Thymus (tissue), 11 donors: ENCODE results near the gene GATA6. TPM values are rescaled to one million over a fixed set of nuclear protein-coding genes. Genes with fewer than 3 reads are reported as not detected.
"Not testable (repeated sequence)": the region's sequence is repeated elsewhere in the genome, so short reads cannot be mapped to it uniquely, and the experiment has no call there.

Experiments used
- DNase-seq, 9 donors: peaks; one replicate each; pipeline ENCODE4 v3.0.0-alpha.2; 2013; ENCODE audit warnings: low spot score in 9 of 9, low read depth in 6 of 9, missing footprints in 1 of 9
- H3K27ac ChIP-seq, 2 donors: one replicate each; pipeline ENCODE4 v1.5.1; 2013; ENCODE audit warnings: control low read depth in 1 of 2, low read depth in 1 of 2, low read length in 1 of 2, mild to moderate bottlenecking in 1 of 2, moderate library complexity in 1 of 2
- H3K27me3 ChIP-seq, 2 donors: one replicate each; pipeline ENCODE4 v1.5.1; 2013; ENCODE audit warnings: low read length in 1 of 2; ENCODE audit not compliant: control insufficient read depth in 2 of 2, insufficient read depth in 1 of 2
- H3K36me3 ChIP-seq, 2 donors: one replicate each; pipeline ENCODE4 v1.5.1; 2013; ENCODE audit warnings: low read length in 1 of 2, mild to moderate bottlenecking in 1 of 2, moderate library complexity in 1 of 2; ENCODE audit not compliant: control insufficient read depth in 2 of 2, insufficient read depth in 2 of 2
- H3K4me1 ChIP-seq, 2 donors: one replicate each; pipeline ENCODE4 v1.5.1; 2013; ENCODE audit warnings: low read length in 2 of 2; ENCODE audit not compliant: control insufficient read depth in 2 of 2, insufficient read depth in 2 of 2
- H3K4me3 ChIP-seq, 2 donors: one replicate each; pipeline ENCODE4 v1.5.1; 2013; ENCODE audit warnings: low read length in 2 of 2, control low read depth in 1 of 2, mild to moderate bottlenecking in 1 of 2
- H3K9me3 ChIP-seq, 2 donors: one replicate each; pipeline ENCODE4 v1.5.1; 2013; ENCODE audit warnings: low read length in 1 of 2, mild to moderate bottlenecking in 1 of 2; ENCODE audit not compliant: control insufficient read depth in 2 of 2, insufficient read depth in 1 of 2
- WGBS: extraction: QIAGEN DNeasy Blood & Tissue Kit; methylation state at CpG from one replicate; pipeline ENCODE4 v1.1.7; 2013; 5-methylcytosine and 5-hydroxymethylcytosine counted together
- polyA plus RNA-seq: library from polyadenylated mRNA; stranded (reverse); fragments of 200-250 nt; gene quantifications from one replicate; pipeline ENCODE4 v1.2.3, GENCODE V29; 2013
- total RNA-seq: library from RNA; stranded (reverse); fragments of 120-200 nt; gene quantifications from one replicate; pipeline ENCODE4 v1.2.4, GENCODE V29; 2013
- donor health status: healthy.

The GATA6 gene
- total and polyA plus RNA-seq, 2 donors, result 0.47 to 2.0 TPM

DNA sequence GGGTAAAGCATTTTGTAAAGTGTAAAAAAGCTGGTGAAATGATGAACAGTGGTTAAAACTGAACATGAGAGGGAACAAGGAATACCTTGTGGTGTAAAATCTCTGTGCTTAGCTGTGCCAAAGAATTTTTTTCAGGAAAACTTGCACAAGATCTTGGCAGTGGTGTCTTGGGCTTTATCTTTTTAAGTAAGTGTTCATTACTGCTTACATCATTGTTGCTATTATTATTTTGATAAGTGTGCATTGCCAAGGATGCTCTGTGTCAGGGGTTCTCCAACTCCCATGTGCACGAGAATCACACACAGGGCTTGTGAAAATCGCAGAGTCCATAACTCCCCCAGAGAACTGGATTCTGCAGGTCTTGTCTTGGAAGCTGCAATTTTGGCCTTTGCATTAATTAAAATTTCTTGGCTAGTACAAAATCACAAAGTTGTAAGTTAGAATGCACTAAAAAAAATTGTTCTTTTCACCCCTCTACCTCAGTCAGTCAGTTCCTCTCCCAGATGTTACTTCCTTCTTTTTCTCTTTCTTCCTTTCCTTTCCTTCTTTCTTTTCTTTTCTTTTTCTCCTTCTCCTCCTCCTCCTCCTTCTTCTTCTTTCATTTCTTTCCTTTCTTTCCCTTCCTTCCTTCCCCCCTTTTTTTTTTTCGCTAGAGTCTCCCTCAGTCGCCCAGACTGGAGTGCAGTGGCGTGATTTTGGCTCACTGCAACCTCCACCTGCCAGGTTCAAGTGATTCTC lies 37.8 kb downstream of the GATA6 start:
- no peak overlapping the region for H3K27ac ChIP-seq
- H3K4me3 ChIP-seq, result no peak overlapping the region
- H3K36me3 ChIP-seq, result no peaks in the 10 kb centered on the region
- no peaks in the 10 kb centered on the region for H3K4me1 ChIP-seq
- no peaks in the 10 kb centered on the region for H3K27me3 ChIP-seq
- no peak for DNase-seq
- no peaks in the 10 kb centered on the region for H3K9me3 ChIP-seq
- 90% methylated on average over 5 of the region's 5 CpGs for WGBS

DNA sequence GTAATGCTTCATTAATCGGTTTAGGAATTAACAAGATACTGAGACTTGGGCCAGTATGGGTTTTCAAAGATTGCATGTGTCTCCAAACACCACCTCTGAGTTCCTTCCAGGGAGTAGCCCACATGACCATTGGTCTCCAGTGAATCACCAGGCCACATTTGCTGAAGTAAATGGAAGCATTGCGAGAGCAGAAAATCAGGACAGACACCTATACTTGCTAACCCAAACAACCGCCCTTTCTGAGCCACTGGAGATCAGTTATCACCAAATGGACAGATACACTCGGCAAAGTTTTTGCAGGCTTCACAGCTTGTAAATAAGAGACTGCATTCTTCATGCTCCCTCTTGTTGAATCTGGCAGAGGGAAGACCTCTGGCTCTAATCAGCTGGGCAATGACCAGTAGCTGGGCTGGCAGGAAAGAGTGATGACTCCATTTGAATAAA lies 40.9 kb downstream of the GATA6 start:
- 94% methylated on average over 4 of the region's 4 CpGs for WGBS
- Histone ChIP-seq H3K4me1 (no peaks in the 10 kb centered on the region), H3K27ac (no peak overlapping the region), H3K4me3 (no peak overlapping the region), H3K36me3 (no peaks in the 10 kb centered on the region), H3K27me3 (no peaks in the 10 kb centered on the region), H3K9me3 (no peaks in the 10 kb centered on the region)
- no peak for DNase-seq

DNA sequence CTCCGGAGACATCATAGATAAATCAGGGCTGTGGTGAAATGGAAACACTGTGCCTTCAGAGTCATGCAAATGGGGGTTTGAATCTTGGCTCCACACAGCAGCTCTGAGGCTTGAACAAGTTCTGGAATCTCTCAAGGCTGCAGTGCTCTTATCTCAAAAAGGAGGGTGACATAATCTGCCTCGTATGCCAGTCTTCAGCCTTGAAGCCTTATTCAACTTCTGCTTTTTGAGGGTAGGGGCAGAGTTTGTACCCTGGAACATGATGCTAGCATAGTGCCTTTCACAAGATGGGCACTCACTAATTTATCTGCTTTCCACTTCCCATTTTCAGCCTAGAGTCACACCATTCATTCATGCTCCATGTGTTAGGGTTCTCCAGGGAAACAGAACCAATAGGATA lies 42.3 kb downstream of the GATA6 start:
- Histone ChIP-seq H3K4me3 (no peak overlapping the region), H3K4me1 (no peaks in the 10 kb centered on the region), H3K9me3 (no peaks in the 10 kb centered on the region), H3K27me3 (no peaks in the 10 kb centered on the region), H3K27ac (no peak overlapping the region), H3K36me3 (no peaks in the 10 kb centered on the region)
- WGBS, result 50% methylated on average over 2 of the region's 2 CpGs
- DNase-seq, result no peak

DNA sequence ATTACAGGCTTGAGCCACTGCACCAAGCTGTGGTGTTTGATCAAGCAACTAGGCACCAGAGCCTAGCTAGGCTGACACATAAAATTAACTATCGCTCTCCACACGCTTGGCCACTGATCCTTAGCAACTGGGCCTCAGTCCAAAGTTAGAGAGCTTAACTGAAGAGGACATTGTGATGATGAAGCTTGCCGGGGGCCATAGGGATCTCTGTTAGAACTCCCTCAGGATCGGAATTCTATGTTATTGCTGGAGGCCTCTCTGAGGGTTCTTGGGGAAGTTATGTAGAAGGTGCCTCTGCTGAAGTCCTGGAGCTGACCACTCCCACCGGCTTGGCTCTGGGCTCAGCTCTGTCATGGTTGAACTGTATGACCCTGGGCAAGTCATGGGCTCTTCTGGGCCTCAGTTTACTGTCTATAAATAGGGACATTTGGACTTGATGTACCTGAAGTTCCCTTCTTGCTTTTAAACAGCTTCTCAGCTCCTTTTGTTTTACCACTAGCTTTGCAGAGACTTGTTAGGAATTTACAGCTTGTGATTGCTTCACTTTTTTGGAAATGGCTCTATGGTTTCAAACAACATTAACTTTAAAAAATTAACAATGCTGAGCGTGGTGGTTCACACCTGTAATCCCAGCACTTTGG lies 44.1 kb downstream of the GATA6 start:
- DNase-seq, result no peak
- Histone ChIP-seq H3K36me3 (no peaks in the 10 kb centered on the region), H3K9me3 (no peaks in the 10 kb centered on the region), H3K4me1 (no peaks in the 10 kb centered on the region), H3K27me3 (no peaks in the 10 kb centered on the region), H3K4me3 (no peak overlapping the region), H3K27ac (no peak overlapping the region)
- 94% methylated on average over 6 of the region's 6 CpGs for WGBS

DNA sequence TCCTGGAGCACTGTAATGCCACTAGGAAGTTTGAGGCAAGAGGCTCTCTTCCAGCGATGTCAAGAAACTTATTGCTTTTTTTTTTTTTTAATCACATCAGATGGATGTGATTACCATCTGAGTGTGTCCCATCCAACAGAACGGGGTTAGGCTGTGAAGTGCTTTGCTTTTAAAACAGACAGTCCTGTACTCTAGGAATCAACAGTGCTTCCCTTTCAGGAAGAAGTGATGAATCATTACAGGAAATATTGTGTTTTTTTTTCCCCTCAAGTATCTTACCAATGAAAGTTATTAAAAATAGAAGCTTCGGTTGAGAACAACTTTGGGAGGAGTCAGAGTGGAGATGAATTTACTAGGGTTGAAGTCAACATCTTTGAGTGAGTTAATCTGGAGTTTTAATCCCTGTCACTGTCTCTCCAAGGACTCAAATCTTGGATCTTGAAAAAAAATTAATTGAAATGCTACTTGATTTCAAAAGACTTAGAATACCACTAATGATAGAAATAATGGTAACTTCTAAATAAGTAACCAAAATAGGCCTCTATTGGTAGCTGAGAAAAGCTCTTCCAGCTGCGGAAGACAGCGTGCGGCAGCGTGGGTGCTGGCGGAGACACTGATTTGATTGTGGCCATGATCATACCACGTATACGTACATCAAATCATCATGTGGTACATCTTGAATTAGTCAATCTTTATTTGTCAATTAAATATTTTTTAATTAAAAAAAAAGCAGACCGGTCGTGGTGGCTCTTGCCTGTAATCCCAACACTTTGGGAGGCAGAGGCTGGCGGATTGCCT lies 45.5 kb downstream of the GATA6 start:
- WGBS, result 83% methylated on average over 13 of the region's 13 CpGs
- Histone ChIP-seq H3K27ac (no peak overlapping the region), H3K4me1 (no peaks in the 10 kb centered on the region), H3K36me3 (no peaks in the 10 kb centered on the region), H3K4me3 (no peak overlapping the region), H3K9me3 (no peaks in the 10 kb centered on the region), H3K27me3 (no peaks in the 10 kb centered on the region)
- no peak for DNase-seq

DNA sequence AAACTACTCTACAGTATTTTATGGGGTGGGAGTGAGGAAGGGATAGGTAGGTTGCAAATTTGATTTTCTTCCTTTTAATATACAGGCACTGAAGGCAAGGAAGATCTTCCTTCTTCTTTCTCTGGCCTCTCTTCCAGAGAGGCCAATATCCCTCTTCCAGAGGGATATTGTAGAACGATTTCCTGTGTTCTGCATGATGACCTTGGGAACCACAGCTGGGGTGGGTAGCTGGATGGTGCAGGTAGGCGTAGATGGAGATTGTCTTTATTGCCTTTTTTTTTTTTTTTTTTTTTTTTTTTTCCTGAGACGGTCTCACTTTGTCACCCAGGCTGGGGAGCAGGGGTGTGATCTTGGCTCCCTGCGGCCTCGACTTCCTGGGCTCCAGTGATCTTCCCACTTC lies 49.4 kb downstream of the GATA6 start:
- Histone ChIP-seq H3K27ac (no peak overlapping the region), H3K4me1 (no peaks in the 10 kb centered on the region), H3K36me3 (no peaks in the 10 kb centered on the region), H3K9me3 (no peaks in the 10 kb centered on the region), H3K4me3 (no peak overlapping the region), H3K27me3 (no peaks in the 10 kb centered on the region)
- WGBS, result 89% methylated on average over 5 of the region's 5 CpGs
- DNase-seq, result no peak

DNA sequence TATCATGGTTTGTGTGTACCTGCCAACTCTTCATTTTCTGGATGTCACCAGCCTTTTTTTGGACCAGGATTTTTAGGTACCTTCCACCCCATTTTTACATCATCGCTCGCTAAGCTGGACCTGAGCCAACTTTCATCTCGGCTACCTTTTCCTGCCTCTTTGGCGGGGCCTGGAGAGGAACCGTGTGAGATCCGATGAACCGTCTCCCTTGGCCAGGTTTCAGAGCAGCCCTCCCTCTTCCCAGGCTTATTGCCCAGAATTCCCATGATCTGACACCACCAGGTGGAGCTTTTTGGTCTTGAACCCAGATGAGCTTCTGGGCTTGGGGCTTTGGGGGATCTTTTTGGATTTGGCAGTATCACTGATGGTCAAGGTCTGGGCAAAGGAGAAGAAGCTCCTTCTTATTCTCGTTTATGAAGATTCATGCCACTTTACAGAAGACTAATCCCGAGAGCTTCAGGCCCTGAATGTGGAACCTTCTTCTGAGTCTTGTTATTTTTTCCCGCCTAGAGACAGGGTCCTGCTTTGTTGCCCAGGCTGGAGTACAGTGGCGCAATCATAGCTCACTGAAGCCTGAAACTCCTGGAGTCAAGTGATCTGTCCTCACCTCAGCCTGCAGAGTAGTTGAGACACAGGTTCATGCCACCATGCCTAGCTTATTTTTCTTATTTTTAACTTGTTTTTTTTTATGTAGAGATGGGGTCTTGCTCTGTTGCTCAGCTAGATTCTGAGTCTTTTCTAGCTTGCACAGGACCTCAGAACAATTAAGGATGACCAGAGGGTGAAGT lies 50.4 kb downstream of the GATA6 start:
- no peaks in the 10 kb centered on the region for H3K9me3 ChIP-seq
- no peak for DNase-seq
- 91% methylated on average over 11 of the region's 11 CpGs for WGBS
- no peaks in the 10 kb centered on the region for H3K27me3 ChIP-seq
- no peak overlapping the region for H3K4me3 ChIP-seq
- no peaks in the 10 kb centered on the region for H3K36me3 ChIP-seq
- no peaks in the 10 kb centered on the region for H3K4me1 ChIP-seq
- no peak overlapping the region for H3K27ac ChIP-seq

DNA sequence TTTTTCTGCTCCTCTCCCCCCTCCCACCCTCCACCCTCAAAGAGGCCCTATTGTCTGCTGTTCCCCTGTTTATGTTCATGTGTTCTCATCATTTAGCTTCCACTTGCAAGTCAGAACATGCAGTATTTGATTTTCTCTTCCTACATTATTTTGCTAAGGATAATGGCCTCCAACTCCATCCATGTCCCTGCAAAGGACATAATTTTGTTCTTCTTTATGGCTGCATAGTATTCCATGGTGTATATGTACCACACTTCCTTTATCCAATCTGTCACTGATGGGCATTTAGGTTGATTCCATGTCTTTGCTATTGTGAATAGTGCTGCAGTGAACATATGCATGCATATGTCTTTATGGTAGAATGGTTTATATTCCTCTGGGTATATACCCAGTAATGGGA lies 51.2 kb downstream of the GATA6 start:
- H3K4me1 ChIP-seq, H3K4me3 ChIP-seq, DNase-seq, H3K27me3 ChIP-seq, H3K9me3 ChIP-seq, H3K36me3 ChIP-seq, H3K27ac ChIP-seq: not testable (repeated sequence)
